Thyroid gland (tissue), 4 donors: Measurements from ENCODE around the gene CCDC160. TPM values are rescaled to one million over a fixed set of nuclear protein-coding genes. Genes with fewer than 3 reads are reported as not detected.

Experiments used
- DNase-seq, 2 donors: peaks; one replicate each; pipeline ENCODE4 v3.0.0-alpha.2; 2019
- H3K27ac ChIP-seq, 3 donors: fragments of 200-600 bp; sonication (generic); 1 replicate in 2 of 3; 2 replicates in 1 of 3; pipeline ENCODE4 v1.5.1; 2016 to 2019; ENCODE audit warnings: mild to moderate bottlenecking in 1 of 3, moderate library complexity in 1 of 3
- H3K27me3 ChIP-seq: fragments of 200-600 bp; sonication (generic); one replicate; pipeline ENCODE4 v1.5.1; 2019
- H3K36me3 ChIP-seq, 2 donors: fragments of 200-600 bp; sonication (generic); one replicate each; pipeline ENCODE4 v1.5.1; 2016 to 2019
- H3K4me1 ChIP-seq, 2 donors: fragments of 200-600 bp; sonication (generic); one replicate each; pipeline ENCODE4 v1.5.1; 2017 to 2019
- H3K4me3 ChIP-seq, 3 donors: fragments of 200-600 bp; sonication (generic); replicated peaks in 1 of 3; 1 replicate in 2 of 3; 2 replicates in 1 of 3; pipeline ENCODE4 v1.5.1; 2016; ENCODE audit warnings: mild to moderate bottlenecking in 1 of 3
- H3K9me3 ChIP-seq: fragments of 200-600 bp; sonication (generic); one replicate; pipeline ENCODE4 v1.5.1; 2017
- POLR2A ChIP-seq, 2 donors: fragments of 450-650 bp; IDR thresholded peaks; one replicate each; pipeline ENCODE4 v1.6.1; 2017; ENCODE audit warnings: antibody characterized with exemption in 2 of 2, mild to moderate bottlenecking in 2 of 2, moderate library complexity in 1 of 2
- WGBS, 2 donors: methylation state at CpG; one replicate each; pipeline ENCODE4 v1.1.5; 2017; 5-methylcytosine and 5-hydroxymethylcytosine counted together
- intact Hi-C: fragments of 100-400 bp; cut with DNase I; formaldehyde crosslinking; loops from one replicate; pipeline ENCODE4 v1.15.1; 2023
- total RNA-seq, 4 donors: library from RNA; depleted of rRNA; stranded (reverse); fragments of >200 nt; gene quantifications; one replicate each; pipeline ENCODE4 v1.2.3, GENCODE V29; 2016
- TF ChIP-seq, protein P1 (sequence below), 6 experiments: fragments of 200-600 bp in 3 of 6; fragments of 450-650 bp in 3 of 6; sonication (generic) in 3 of 6; IDR thresholded peaks; one replicate each; pipeline ENCODE4 v1.5.1; 2016 to 2019; ENCODE audit warnings: antibody characterized with exemption in 6 of 6, mild to moderate bottlenecking in 2 of 6, inconsistent platforms in 1 of 6, moderate library complexity in 1 of 6

The CCDC160 gene
- total RNA-seq, result under 1 TPM in 2 of 4 donors, not detected in 2; 0.81 to 0.89 TPM

DNA sequence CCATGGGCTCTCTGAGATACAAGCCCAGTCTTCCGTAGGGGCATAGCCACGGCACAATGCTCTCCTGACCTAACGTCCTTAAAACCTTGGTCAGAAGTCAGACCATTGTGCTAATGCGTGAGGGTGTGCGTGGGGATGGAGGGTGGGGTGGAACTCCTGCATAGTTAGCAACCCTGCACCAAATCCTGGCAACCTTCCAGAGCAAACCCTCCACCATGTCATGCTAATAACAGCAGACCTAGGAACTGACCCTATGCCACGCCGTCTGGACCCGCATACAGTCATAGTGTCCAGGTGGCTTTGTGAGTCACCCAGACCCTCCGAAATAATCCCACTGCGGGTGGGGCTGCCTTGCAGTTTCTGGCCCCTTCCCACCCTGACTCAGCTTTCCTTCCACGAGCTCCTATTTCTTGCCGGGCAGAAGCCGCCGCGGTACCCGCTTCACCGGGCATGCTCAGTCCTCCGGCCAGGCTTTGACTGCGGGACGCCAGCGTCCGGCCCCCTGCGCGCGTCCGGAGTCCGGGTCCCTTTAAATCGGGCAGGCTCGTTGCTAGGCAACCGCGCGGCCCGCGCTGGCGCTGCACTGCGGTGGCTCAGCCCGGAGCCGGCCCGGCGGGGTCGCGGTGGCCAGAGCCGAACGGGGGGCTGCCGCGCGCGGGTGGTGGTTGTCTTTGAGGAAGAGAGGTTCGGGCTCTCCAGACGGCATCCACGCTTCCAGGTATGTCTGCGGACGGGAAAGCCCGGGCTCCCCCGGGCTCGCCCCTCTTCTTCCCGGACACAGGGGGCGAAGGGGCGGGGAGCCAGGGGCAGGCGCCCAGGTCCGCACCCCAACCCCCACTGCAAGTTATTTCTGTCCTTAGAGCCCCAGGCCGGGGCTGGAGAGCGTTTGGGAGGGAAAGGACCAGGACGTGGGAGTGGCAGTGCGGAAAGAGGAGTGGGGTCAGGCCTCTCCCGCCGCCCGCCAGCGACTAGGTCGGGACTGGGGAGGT is at the start of gene CCDC160:
Gene CCDC160, plus strand, starts transcription at position 557 of the 989 bp plus-strand sequence. CDS start 7,619 bp downstream, outside the sequence.
- H3K36me3 ChIP-seq, result no peaks in the 10 kb centered on the region
- intact Hi-C loops, result no loop called here
- no peak within 1 kb of the TSS for H3K27ac ChIP-seq

DNA sequence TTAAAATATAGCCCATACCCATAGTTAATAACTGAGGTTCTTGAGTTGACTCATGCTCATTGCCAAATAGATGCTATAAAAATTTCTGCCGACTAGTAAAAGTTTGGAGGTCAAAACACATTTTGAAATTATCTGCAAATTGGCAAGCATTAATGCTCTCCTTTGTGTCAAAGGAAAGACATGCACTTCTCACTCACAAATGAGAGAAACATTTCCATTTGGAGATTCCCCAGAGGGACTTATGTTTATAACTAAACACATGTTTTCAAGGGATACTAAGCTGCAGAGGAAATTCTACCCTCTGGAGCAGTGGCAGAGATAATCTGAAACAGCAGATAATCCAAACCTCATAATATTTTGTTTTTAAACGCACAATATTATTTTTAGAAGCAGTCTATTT is 45.7 kb upstream of the CCDC160 start:
- no peak overlapping the region for H3K27ac ChIP-seq
- no peaks in the 10 kb centered on the region for H3K27me3 ChIP-seq
- intact Hi-C loops, result no loop called here
- WGBS, 2 donors, result 47 to 76% methylated on average over 2 of the region's 2 CpGs
- H3K4me3 ChIP-seq, result no peak overlapping the region
- no peaks in the 10 kb centered on the region for H3K4me1 ChIP-seq
- DNase-seq, result no peak
- H3K9me3 ChIP-seq, result no peaks in the 10 kb centered on the region
- TF ChIP-seq, protein P1, sequence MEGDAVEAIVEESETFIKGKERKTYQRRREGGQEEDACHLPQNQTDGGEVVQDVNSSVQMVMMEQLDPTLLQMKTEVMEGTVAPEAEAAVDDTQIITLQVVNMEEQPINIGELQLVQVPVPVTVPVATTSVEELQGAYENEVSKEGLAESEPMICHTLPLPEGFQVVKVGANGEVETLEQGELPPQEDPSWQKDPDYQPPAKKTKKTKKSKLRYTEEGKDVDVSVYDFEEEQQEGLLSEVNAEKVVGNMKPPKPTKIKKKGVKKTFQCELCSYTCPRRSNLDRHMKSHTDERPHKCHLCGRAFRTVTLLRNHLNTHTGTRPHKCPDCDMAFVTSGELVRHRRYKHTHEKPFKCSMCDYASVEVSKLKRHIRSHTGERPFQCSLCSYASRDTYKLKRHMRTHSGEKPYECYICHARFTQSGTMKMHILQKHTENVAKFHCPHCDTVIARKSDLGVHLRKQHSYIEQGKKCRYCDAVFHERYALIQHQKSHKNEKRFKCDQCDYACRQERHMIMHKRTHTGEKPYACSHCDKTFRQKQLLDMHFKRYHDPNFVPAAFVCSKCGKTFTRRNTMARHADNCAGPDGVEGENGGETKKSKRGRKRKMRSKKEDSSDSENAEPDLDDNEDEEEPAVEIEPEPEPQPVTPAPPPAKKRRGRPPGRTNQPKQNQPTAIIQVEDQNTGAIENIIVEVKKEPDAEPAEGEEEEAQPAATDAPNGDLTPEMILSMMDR (IDR thresholded peaks at IDR 0.05), result no peak
- TF ChIP-seq POLR2A (IDR thresholded peaks at IDR 0.05), result no peak
- no peaks in the 10 kb centered on the region for H3K36me3 ChIP-seq

More for the DNA sequence above, at the start of gene CCDC160:
- 18 to 100% methylated on average over 1 to 9 of the region's 70 CpGs for WGBS, 2 donors
- H3K9me3 ChIP-seq, result no peaks in the 10 kb centered on the region
- peak within 1 kb of the TSS in 2 of 3 donors; percentile 22 to 40 for H3K4me3 ChIP-seq
- TF ChIP-seq, protein P1 (IDR thresholded peaks at IDR 0.05), result no peak
- no peak for TF ChIP-seq POLR2A (IDR thresholded peaks at IDR 0.05)
- peak; percentile 56 to 64 for DNase-seq
- no peaks in the 10 kb centered on the region for H3K27me3 ChIP-seq
- H3K4me1 ChIP-seq, result no peaks in the 10 kb centered on the region

- Histone ChIP-seq H3K27ac (no peak overlapping the region), H3K36me3 (no peaks in the 10 kb centered on the region), H3K9me3 (no peaks in the 10 kb centered on the region), H3K4me1 (no peaks in the 10 kb centered on the region), H3K27me3 (no peaks in the 10 kb centered on the region), H3K4me3 (no peak overlapping the region)
- TF ChIP-seq, protein P1 (IDR thresholded peaks at IDR 0.05), result no peak
- TF ChIP-seq POLR2A (IDR thresholded peaks at IDR 0.05), result no peak
- intact Hi-C loops, result no loop called here
- DNase-seq, result no peak
- WGBS, 2 donors, result 93 to 95% methylated on average over 6 of the region's 6 CpGs
Measured at GRCh38 chrX:134194915-134195314, 42.1 kb upstream of the CCDC160 start.

GRCh38 chrX:134202561-134202960 is 34.4 kb upstream of the CCDC160 start:
- DNase-seq, result no peak
- Histone ChIP-seq H3K9me3 (no peaks in the 10 kb centered on the region), H3K36me3 (no peaks in the 10 kb centered on the region), H3K4me1 (no peaks in the 10 kb centered on the region), H3K4me3 (no peak overlapping the region), H3K27me3 (no peaks in the 10 kb centered on the region), H3K27ac (no peak overlapping the region)
- WGBS, 2 donors, result 0 to 33% methylated on average over 1 of the region's 1 CpG
- TF ChIP-seq, protein P1 (IDR thresholded peaks at IDR 0.05), result no peak
- no peak for TF ChIP-seq POLR2A (IDR thresholded peaks at IDR 0.05)
- intact Hi-C loops, result no loop called here

DNA sequence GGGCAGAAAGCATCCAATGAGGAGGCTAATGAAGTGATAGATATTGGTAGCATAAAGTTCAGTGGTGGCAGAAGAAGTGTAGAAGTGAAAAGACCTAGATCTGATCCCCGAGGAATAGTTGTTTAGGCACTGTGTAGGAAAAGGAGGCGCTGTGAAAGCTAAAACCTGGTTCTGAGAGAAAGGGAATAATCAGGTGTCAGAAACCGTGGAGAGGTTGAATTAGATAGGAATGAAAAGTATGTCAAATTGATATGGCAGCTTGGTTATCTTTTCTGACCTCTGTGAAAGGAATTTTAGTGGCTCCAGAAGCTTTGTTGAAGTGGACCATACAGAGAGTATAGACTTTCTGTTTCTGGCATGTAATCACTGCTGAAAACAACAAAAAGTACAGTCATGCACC is 30.8 kb upstream of the CCDC160 start:
- no peaks in the 10 kb centered on the region for H3K4me1 ChIP-seq
- no peak overlapping the region for H3K27ac ChIP-seq
- H3K4me3 ChIP-seq, result no peak overlapping the region
- WGBS, 2 donors, result 59 to 70% methylated on average over 3 of the region's 3 CpGs
- no peak for TF ChIP-seq POLR2A (IDR thresholded peaks at IDR 0.05)
- TF ChIP-seq, protein P1 (IDR thresholded peaks at IDR 0.05), result no peak
- no peaks in the 10 kb centered on the region for H3K27me3 ChIP-seq
- H3K9me3 ChIP-seq, result no peaks in the 10 kb centered on the region
- intact Hi-C loops, result no loop called here
- no peaks in the 10 kb centered on the region for H3K36me3 ChIP-seq
- DNase-seq, result no peak
